ENCODE results near the gene SLC22A5. TPM values are rescaled to one million over a fixed set of nuclear protein-coding genes. Genes with fewer than 3 reads are reported as not detected.

The SLC22A5 gene
- total and polyA plus RNA-seq, 2 of the 8 experiments (the other 6 are each of a cell fraction or from before 2014, with no cell fraction given) = 4.0 to 9.0 TPM

DNA sequence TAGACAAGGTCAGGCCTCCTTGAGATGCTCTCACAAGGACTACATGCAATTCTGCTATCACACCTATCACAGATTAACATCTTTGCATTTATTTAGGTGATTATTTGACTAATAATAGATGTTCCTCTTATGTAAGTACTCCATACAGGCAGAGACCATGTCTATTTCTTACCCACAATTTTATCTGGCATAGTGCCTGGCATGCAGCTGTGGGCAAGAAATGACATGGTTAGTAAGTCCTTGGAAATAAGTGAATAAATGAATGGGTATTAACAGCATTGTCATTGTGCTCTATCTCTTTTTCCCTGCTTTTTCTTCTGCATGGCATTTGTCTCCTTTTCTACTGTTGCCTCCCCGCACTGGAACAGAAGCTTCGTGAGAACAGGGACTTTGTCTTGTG is 49.4 kb downstream of the SLC22A5 start (continued):
- TF ChIP-seq CHD7 (IDR thresholded peaks at IDR 0.05; ENCODE audit: insufficient replicate concordance, low read length) (no peak), RBBP5 (IDR thresholded peaks at IDR 0.05; ENCODE audit: borderline replicate concordance, low read depth, low read length) (no peak), GTF2F1 (IDR thresholded peaks at IDR 0.05; ENCODE audit: borderline replicate concordance, low read depth, low read length) (no peak), TBP (IDR thresholded peaks at IDR 0.05; ENCODE audit: low read depth, low read length) (no peak), POLR2A (IDR thresholded peaks at IDR 0.05; ENCODE audit: control extremely low read depth in 1 of 2, low read depth in 2 of 2, low read length in 2 of 2) (no peak), EGR1 (IDR thresholded peaks at IDR 0.05; ENCODE audit: borderline replicate concordance, low read depth, low read length) (no peak), SIRT6 (IDR thresholded peaks at IDR 0.05; ENCODE audit: low read length) (no peak), SP1 (IDR thresholded peaks at IDR 0.05; ENCODE audit: low read depth, low read length) (no peak), RFX5 (IDR thresholded peaks at IDR 0.05; ENCODE audit: borderline replicate concordance, low read depth, low read length) (no peak), SRF (IDR thresholded peaks at IDR 0.05; ENCODE audit: low read depth, low read length) (no peak), CHD2 (IDR thresholded peaks at IDR 0.05; ENCODE audit: low read length) (no peak)
- TF ChIP-seq, protein P1, sequence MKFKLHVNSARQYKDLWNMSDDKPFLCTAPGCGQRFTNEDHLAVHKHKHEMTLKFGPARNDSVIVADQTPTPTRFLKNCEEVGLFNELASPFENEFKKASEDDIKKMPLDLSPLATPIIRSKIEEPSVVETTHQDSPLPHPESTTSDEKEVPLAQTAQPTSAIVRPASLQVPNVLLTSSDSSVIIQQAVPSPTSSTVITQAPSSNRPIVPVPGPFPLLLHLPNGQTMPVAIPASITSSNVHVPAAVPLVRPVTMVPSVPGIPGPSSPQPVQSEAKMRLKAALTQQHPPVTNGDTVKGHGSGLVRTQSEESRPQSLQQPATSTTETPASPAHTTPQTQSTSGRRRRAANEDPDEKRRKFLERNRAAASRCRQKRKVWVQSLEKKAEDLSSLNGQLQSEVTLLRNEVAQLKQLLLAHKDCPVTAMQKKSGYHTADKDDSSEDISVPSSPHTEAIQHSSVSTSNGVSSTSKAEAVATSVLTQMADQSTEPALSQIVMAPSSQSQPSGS (IDR thresholded peaks at IDR 0.05; ENCODE audit: low read length) = no peak

Measured in H1 (cell line).